GM06990 (cell line): Measurements from ENCODE around the gene GRIN3B.

Experiments used
- DNase-seq: peaks from one replicate; pipeline ENCODE4 v3.0.0-alpha.2; 2011; ENCODE audit not compliant: insufficient read length; ENCODE audit errors: extremely low read depth
- H3K27me3 ChIP-seq: replicated peaks from 2 replicates; pipeline ENCODE4 v1.6.0; 2011; ENCODE audit warnings: low read length; ENCODE audit not compliant: control insufficient read depth, insufficient read depth
- H3K36me3 ChIP-seq: 2 replicates; pipeline ENCODE4 v1.5.1; 2011; ENCODE audit warnings: low read length; ENCODE audit not compliant: control insufficient read depth, insufficient read depth
- H3K4me3 ChIP-seq: replicated peaks from 2 replicates; pipeline ENCODE4 v1.5.1; 2011; ENCODE audit warnings: low read depth, mild to moderate bottlenecking, control low read depth, low read length
- CTCF ChIP-seq: IDR thresholded peaks from 2 replicates; pipeline ENCODE4 v1.5.1; 2011; ENCODE audit warnings: low read length, control low read depth, mild to moderate bottlenecking, inconsistent platforms; ENCODE audit not compliant: insufficient read depth, poor library complexity, severe bottlenecking

Gene GRIN3B

DNA sequence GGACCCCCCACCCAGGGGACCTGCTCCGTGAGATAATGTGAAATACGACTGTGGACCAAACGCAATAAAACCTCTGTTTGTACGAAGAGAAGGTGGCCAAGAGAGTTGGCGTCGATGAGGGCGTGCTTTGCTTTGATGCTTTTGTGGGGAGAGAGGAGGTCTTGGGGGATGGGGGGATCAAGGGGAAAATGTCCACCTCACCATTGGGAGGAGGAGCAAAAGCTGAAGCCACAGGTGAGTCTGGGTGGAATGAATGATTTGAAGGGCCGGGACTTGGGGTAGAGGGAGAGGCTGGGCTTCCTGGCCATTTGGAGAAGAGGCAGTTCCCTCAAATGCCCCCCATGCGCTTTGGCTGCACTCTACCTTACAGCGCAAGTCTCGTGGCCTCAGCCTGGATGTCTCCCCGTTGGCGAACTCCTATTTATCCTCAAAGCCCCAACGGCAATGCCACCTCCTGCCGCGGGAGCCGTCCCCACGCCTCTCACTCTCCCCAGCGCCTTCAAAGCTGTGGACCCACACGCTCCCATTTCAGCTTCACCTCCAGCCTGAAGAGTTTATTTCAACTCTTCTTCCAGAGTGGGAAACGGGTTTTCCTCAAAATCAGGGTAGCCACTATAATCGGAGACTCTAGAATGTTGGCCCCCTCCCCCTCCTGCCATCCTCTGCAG, 38.9 kb downstream of the GRIN3B start:
- Histone ChIP-seq H3K4me3 (peak overlapping the region; percentile 40), H3K27me3 (no peaks in the 10 kb centered on the region), H3K36me3 (peaks cover 18% of the 10 kb centered on the region)
- no peak for TF ChIP-seq CTCF
- no peak for DNase-seq

DNA sequence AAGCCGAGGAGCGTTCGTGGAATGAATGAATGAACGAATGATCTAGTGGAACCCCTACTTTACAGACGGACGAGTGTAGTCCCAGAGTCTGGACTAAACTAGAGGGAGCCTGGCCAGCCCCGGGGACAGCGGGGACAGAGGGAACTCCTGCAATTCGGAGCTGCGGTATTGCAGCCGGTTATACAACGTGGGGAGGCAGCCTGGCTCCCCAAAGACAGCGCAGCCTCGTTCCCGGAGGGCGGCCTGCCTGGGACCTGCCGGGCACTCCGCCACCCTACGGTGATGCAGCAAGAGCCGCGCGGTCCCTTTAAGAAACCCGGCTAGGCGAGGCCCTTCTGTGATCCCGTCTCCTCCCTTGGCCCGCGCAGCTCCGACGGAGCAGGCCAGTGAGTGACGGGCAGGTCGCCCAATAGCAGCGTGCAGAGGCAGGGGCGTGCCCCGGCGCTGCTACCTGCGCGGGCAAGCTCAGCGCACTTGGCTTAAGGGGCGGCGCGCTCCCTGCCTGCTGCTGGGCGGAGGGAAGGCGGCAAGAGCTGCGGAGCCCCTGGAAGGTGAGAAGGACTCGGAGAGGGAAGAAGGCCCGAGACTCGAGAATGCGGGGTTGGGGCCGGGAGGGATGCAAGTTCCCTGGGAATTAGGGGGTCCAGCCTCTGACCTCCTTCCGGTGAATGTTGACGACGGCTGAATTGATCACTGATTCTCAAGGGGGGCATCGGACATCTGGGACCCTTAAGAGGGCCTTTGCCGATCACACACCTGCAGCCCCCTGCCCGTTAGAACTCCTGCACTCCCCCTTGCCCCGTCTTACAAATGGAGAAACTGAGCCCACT, 39.6 kb downstream of the GRIN3B start, which contains the start of gene ABCA7:
ABCA7 (plus strand) TSS at position 462 of the 830 bp plus-strand sequence. CDS start 1,255 bp downstream, outside the sequence.
- TF ChIP-seq CTCF = no peak
- Histone ChIP-seq H3K36me3 (peaks cover 21% of the 10 kb centered on the region), H3K27me3 (no peaks in the 10 kb centered on the region), H3K4me3 (peak within 1 kb of the TSS; percentile 75)
- DNase-seq = peak; percentile 99

DNA sequence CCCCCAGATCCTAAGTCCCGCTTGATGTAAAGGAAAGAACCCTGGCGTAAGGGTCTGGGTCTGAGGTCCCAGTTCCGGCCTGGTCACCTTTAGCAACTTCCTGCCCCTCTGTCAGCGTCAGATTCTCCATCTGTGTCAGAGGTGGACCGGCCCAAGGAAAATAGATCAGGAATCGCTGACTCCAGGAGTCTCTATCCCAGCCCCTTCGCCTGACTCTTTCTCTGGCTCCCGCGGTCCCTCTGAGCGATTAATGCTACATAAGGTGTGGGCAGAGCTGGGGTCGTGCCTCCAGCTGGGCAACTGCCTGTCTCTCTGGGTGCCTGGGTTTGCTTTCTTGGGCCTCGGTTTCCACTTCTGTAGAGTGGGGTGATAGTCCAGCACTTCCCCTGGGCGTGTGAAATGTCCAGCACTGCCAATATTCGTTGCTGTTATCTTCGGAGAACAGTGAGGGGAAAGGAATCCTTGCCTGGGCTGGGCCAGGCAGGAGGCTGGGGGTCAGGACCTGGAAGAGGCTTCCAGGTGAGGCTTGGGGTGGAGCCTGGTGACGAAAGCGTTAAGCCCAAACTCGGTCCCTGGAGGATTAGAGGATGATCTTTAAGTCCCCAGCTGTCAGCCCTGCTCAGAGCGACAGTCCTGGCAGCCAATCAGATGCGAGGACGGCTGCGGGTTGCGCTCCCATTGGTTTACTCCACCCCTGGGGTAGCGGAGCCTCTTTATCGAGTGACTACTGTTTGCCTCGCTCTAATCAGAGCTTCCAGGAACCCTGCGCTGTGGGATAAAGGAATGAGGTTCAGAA, 40.5 kb downstream of the GRIN3B start:
- TF ChIP-seq CTCF = no peak
- no peaks in the 10 kb centered on the region for H3K27me3 ChIP-seq
- peaks cover 19% of the 10 kb centered on the region for H3K36me3 ChIP-seq
- H3K4me3 ChIP-seq = peak overlapping the region; percentile 75
- peak; percentile 90 for DNase-seq

- no peak for DNase-seq
- TF ChIP-seq CTCF = no peak
- peaks cover 13% of the 10 kb centered on the region for H3K36me3 ChIP-seq
- peak overlapping the region; percentile 75 for H3K4me3 ChIP-seq
- H3K27me3 ChIP-seq = no peaks in the 10 kb centered on the region
Measured at GRCh38 chr19:1041272-1041834, 41.1 kb downstream of the GRIN3B start.

DNA sequence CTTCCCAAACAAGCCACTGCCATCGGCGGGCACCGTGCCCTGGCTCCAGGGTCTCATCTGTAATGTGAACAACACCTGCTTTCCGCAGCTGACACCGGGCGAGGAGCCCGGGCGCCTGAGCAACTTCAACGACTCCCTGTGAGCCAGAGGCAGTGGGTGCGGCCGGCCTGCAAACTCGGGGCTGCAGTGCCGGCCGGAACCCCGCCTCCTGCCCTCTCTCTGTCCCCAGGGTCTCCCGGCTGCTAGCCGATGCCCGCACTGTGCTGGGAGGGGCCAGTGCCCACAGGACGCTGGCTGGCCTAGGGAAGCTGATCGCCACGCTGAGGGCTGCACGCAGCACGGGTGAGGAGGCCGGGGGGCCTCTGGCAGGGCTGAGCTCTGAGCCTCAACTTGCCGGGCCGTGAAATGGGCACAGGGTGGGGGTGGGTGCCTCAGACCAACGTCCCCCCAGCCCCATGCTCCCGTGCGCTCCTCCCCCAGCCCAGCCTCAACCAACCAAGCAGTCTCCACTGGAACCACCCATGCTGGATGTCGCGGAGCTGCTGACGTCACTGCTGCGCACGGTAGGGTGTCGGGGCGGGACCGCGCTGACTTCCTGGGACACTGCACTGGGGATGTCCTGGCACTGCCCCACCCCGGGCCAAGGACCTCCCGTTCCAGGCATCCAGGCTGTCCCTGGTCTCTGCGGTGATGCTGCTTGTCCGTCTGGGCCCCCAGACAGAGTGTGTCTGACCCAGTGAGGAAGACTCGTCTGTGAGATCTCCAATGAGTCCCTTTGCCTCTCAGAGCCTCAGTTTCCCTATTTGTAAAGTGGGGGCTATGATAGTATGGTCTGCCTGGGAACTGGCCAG, 41.8 kb downstream of the GRIN3B start:
- H3K36me3 ChIP-seq = peaks cover 14% of the 10 kb centered on the region
- no peak for DNase-seq
- no peak for TF ChIP-seq CTCF
- no peak overlapping the region for H3K4me3 ChIP-seq
- no peaks in the 10 kb centered on the region for H3K27me3 ChIP-seq
